K562 (cell line): ENCODE data around the gene ASIC1. TPM values are rescaled to one million over a fixed set of nuclear protein-coding genes. Genes with fewer than 3 reads are reported as not detected.

Experiments
- ARID2 ChIP-seq: fragments of 450-650 bp; IDR thresholded peaks from 2 replicates; pipeline ENCODE4 v1.6.1; 2017; ENCODE audit warnings: antibody characterized with exemption, mild to moderate bottlenecking
- CBFA2T3 ChIP-seq: fragments of 450-650 bp; IDR thresholded peaks from 2 replicates; pipeline ENCODE4 v1.6.1; 2017
- CBX8 ChIP-seq: fragments of 200-600 bp; sonication (generic); IDR thresholded peaks from 2 replicates; pipeline ENCODE4 v1.6.1; 2012; ENCODE audit warnings: borderline replicate concordance, mixed run types, low read depth, mild to moderate bottlenecking, moderate library complexity, mixed read lengths, low read length, control low read depth, inconsistent platforms; ENCODE audit not compliant: poor library complexity, severe bottlenecking; ENCODE audit errors: extremely low read depth
- CEBPB ChIP-seq: fragments of 450-650 bp; IDR thresholded peaks from 2 replicates; pipeline ENCODE4 v1.6.1; 2016; ENCODE audit warnings: missing genetic modification characterization, missing compliant biosample characterization
- CLOCK ChIP-seq: fragments of 250-450 bp; sonication (Bioruptor Pico); IDR thresholded peaks from 2 replicates; pipeline ENCODE4 v1.4.0; 2020; ENCODE audit warnings: mild to moderate bottlenecking, moderate library complexity, borderline replicate concordance
- CREM ChIP-seq: IDR thresholded peaks from 2 replicates; pipeline ENCODE4 v1.6.1; 2014; ENCODE audit warnings: antibody characterized with exemption, low read depth
- E2F6 ChIP-seq, 2 experiments: IDR thresholded peaks; 2 replicates each; pipeline ENCODE4 v1.6.1; 2011; ENCODE audit warnings: borderline replicate concordance in 1 of 2, control low read depth in 1 of 2, low read depth in 1 of 2, low read length in 1 of 2, mild to moderate bottlenecking in 1 of 2, mixed read lengths in 1 of 2, moderate library complexity in 1 of 2; ENCODE audit not compliant: insufficient read depth in 1 of 2, insufficient read length in 1 of 2, poor library complexity in 1 of 2, severe bottlenecking in 1 of 2; ENCODE audit errors: extremely low read depth in 1 of 2
- FOXK1 ChIP-seq: sonication (generic); formaldehyde crosslinking; IDR thresholded peaks from 2 replicates; pipeline ENCODE4 v1.8.0; 2022; ENCODE audit warnings: missing genetic modification reagents, mild to moderate bottlenecking, borderline replicate concordance
- HEY1 ChIP-seq: fragments of 250-450 bp; sonication (Bioruptor Pico); IDR thresholded peaks from 2 replicates; pipeline ENCODE4 v1.5.0; 2020; ENCODE audit warnings: mild to moderate bottlenecking, moderate library complexity, borderline replicate concordance
- MYC ChIP-seq, 2 experiments: fragments of 250-450 bp in 1 of 2; sonication (Bioruptor Pico) in 1 of 2; IDR thresholded peaks; 2 replicates each; pipeline versions ENCODE4 v1.5.1 to v1.6.1; 2012 to 2021; ENCODE audit warnings: low read depth in 2 of 2, borderline replicate concordance in 1 of 2, improper control_type of control experiment in 1 of 2, low read length in 1 of 2, mild to moderate bottlenecking in 1 of 2, moderate library complexity in 1 of 2
- POLR3A ChIP-seq: IDR thresholded peaks from 2 replicates; pipeline ENCODE4 v1.6.1; 2011; ENCODE audit warnings: borderline replicate concordance, mild to moderate bottlenecking, moderate library complexity; ENCODE audit not compliant: insufficient read length, insufficient read depth; ENCODE audit errors: extremely low read depth
- SNIP1 ChIP-seq: fragments of 450-650 bp; IDR thresholded peaks from 2 replicates; pipeline ENCODE4 v1.7.1; 2017; ENCODE audit warnings: low read depth, mild to moderate bottlenecking
- TSC22D4 ChIP-seq: fragments of 450-650 bp; IDR thresholded peaks from 2 replicates; pipeline ENCODE4 v1.6.1; 2016; ENCODE audit warnings: missing genetic modification characterization, missing biosample characterization, control low read depth
- USF2 ChIP-seq: sonication (generic); formaldehyde crosslinking; IDR thresholded peaks from 2 replicates; pipeline ENCODE4 v1.5.0; 2020; ENCODE audit warnings: missing genetic modification reagents
- ZBTB33 ChIP-seq: sonication (generic); formaldehyde crosslinking; IDR thresholded peaks from 2 replicates; pipeline ENCODE4 v1.8.1; 2023; ENCODE audit warnings: mild to moderate bottlenecking, missing genetic modification reagents
- ZC3H11A ChIP-seq: IDR thresholded peaks from 2 replicates; pipeline ENCODE4 v1.6.1; 2012; ENCODE audit warnings: low read depth, low read length, improper control_type of control experiment
- ZFX ChIP-seq: sonication (generic); formaldehyde crosslinking; IDR thresholded peaks from 2 replicates; pipeline ENCODE4 v1.8.0; 2022; ENCODE audit warnings: mild to moderate bottlenecking, missing genetic modification reagents, moderate library complexity
- ZNF274 ChIP-seq: IDR thresholded peaks from 2 replicates; pipeline ENCODE4 v1.6.1; 2011; ENCODE audit warnings: low read depth, mild to moderate bottlenecking, low read length, moderate library complexity, borderline replicate concordance
- ZNF436 ChIP-seq: fragments of 250-450, 450-650 bp; sonication (Bioruptor Pico); formaldehyde crosslinking; IDR thresholded peaks from 2 replicates; pipeline ENCODE4 v1.7.0; 2020; ENCODE audit warnings: mild to moderate bottlenecking
- polyA plus RNA-seq, 8 experiments: library from polyadenylated mRNA; depleted of rRNA in 4 of 8; stranded (reverse) in 5 of 8; unstranded in 3 of 8; fragments of >200 nt; fragmentation: Nextera tagmentation in 2 of 8; fragmentation: Illumina TruSeq in 1 of 8; extraction: Ambion mirVana in 2 of 8; extraction: Trizol in 1 of 8; gene quantifications; 2 replicates each; pipeline versions ENCODE4 v1.2.1 to v1.2.3, GENCODE V29; 2011 to 2014; ENCODE audit warnings: inconsistent platforms in 1 of 8, missing spikeins in 1 of 8
- total RNA-seq, 7 experiments: library from RNA; depleted of rRNA in 6 of 7; stranded (reverse); fragments of >200 nt in 6 of 7; fragmentation: Illumina TruSeq in 2 of 7; extraction: Trizol in 2 of 7; gene quantifications; 2 replicates each; pipeline versions ENCODE4 v1.2.1 to v1.2.3, GENCODE V29; 2011 to 2021; ENCODE audit warnings: low replicate concordance in 1 of 7

ASIC1 gene
- total and polyA plus RNA-seq, 9 of the 15 experiments (the other 6 are each of a cell fraction or from before 2014, with no cell fraction given), result 0.01 to 1.7 (median 0.45) TPM

- no peak for TF ChIP-seq HEY1 (CRISPR knock-in tag)
- TF ChIP-seq CBX8, result no peak
- no peak for TF ChIP-seq ZC3H11A
- TF ChIP-seq CBFA2T3, result 0 out of 2 replicates have a peak, but pooled peaks have one; percentile 15
- peak; percentile 76 for TF ChIP-seq MYC (IDR thresholded peaks at IDR 0.05; ENCODE audit: low read depth, low read length)
- TF ChIP-seq MYC (CRISPR knock-in tag; IDR thresholded peaks at IDR 0.05; ENCODE audit: borderline replicate concordance, low read depth), result peak; percentile 16; the same call in 1 of the 2 replicates
- no peak for TF ChIP-seq CLOCK (CRISPR knock-in tag)
- TF ChIP-seq CEBPB (tag), result peak; percentile 22; the same call in 1 of the 2 replicates
- no peak for TF ChIP-seq FOXK1 (CRISPR knock-in tag)
- TF ChIP-seq POLR3A, result no peak
- TF ChIP-seq E2F6 (IDR thresholded peaks at IDR 0.05; ENCODE audit: borderline replicate concordance in 1 of 2, extremely low read depth in 1 of 2, insufficient read depth in 1 of 2, insufficient read length in 1 of 2, low read depth in 1 of 2, low read length in 1 of 2, poor library complexity in 1 of 2, severe bottlenecking in 1 of 2), result peak; percentile 40 to 78
- peak; percentile 90 for TF ChIP-seq ARID2
- TF ChIP-seq CREM, result no peak
- TF ChIP-seq SNIP1, result no peak
- no peak for TF ChIP-seq TSC22D4 (tag)
- TF ChIP-seq ZFX (CRISPR knock-in tag), result no peak
- no peak for TF ChIP-seq ZNF274
- TF ChIP-seq USF2, result no peak
- 0 out of 2 replicates have a peak, but pooled peaks have one; percentile 23 for TF ChIP-seq ZBTB33 (CRISPR knock-in tag)
- TF ChIP-seq ZNF436 (CRISPR knock-in tag), result no peak
These were observed 1.4 kb upstream of the ASIC1 start (continued) for GRCh38 chr12:50055831-50056638.
